Neural progenitor cell (in vitro differentiated cells): ENCODE data around the gene GOLT1A. TPM values are rescaled to one million over a fixed set of nuclear protein-coding genes. Genes with fewer than 3 reads are reported as not detected.

Experiments
- DNase-seq: peaks from one replicate; pipeline ENCODE4 v3.0.0-alpha.2; 2016; ENCODE audit warnings: low spot score
- H2AFZ ChIP-seq: fragments of 200-600 bp; sonication (generic); replicated peaks from 2 replicates; pipeline ENCODE4 v1.6.1; 2016; ENCODE audit warnings: antibody characterized with exemption
- H3F3A ChIP-seq: fragments of 200-600 bp; sonication (generic); 2 replicates; pipeline ENCODE4 v1.6.1; 2016; ENCODE audit warnings: antibody characterized with exemption, low read depth
- H3K27ac ChIP-seq: fragments of 200-600 bp; sonication (generic); 2 replicates; pipeline ENCODE4 v1.5.1; 2016; ENCODE audit warnings: mild to moderate bottlenecking
- H3K27me3 ChIP-seq: fragments of 200-600 bp; sonication (generic); 2 replicates; pipeline ENCODE4 v1.6.1; 2016; ENCODE audit warnings: mild to moderate bottlenecking, moderate library complexity
- H3K36me3 ChIP-seq: fragments of 200-600 bp; sonication (generic); 2 replicates; pipeline ENCODE4 v1.5.1; 2016
- H3K4me1 ChIP-seq: fragments of 200-600 bp; sonication (generic); 2 replicates; pipeline ENCODE4 v1.6.1; 2016; ENCODE audit warnings: mixed run types
- H3K4me2 ChIP-seq: fragments of 200-600 bp; sonication (generic); 2 replicates; pipeline ENCODE4 v1.6.1; 2016
- H3K4me3 ChIP-seq: fragments of 200-600 bp; sonication (generic); 2 replicates; pipeline ENCODE4 v1.5.1; 2016
- H3K79me2 ChIP-seq: fragments of 200-600 bp; sonication (generic); 2 replicates; pipeline ENCODE4 v1.6.1; 2016; ENCODE audit warnings: low read depth
- H3K9ac ChIP-seq: fragments of 200-600 bp; sonication (generic); 2 replicates; pipeline ENCODE4 v1.6.1; 2016
- H3K9me3 ChIP-seq: fragments of 200-600 bp; sonication (generic); 2 replicates; pipeline ENCODE4 v1.5.1; 2016; ENCODE audit warnings: low read depth
- H4K20me1 ChIP-seq: fragments of 200-600 bp; sonication (generic); 2 replicates; pipeline ENCODE4 v1.6.1; 2016; ENCODE audit warnings: low read depth
- H3K27ac Mint-ChIP-seq: 3 replicates; pipeline ENCODE4 v1.8.0; 2021; ENCODE audit warnings: mixed read lengths
- H3K27me3 Mint-ChIP-seq: 2 replicates; pipeline ENCODE4 v1.8.0; 2022; ENCODE audit warnings: low read depth, mild to moderate bottlenecking, inconsistent platforms, moderate library complexity, mixed read lengths; ENCODE audit not compliant: insufficient read depth
- H3K36me3 Mint-ChIP-seq: 3 replicates; pipeline ENCODE4 v1.8.0; 2021; ENCODE audit warnings: mixed read lengths
- H3K4me1 Mint-ChIP-seq: 3 replicates; pipeline ENCODE4 v1.8.0; 2021; ENCODE audit warnings: mixed read lengths
- H3K4me3 Mint-ChIP-seq: 3 replicates; pipeline ENCODE4 v1.8.0; 2021; ENCODE audit warnings: mild to moderate bottlenecking, moderate library complexity, mixed read lengths
- H3K9me3 Mint-ChIP-seq: 3 replicates; pipeline ENCODE4 v1.8.0; 2020; ENCODE audit warnings: mixed read lengths
- EZH2 ChIP-seq: fragments of 200-600 bp; sonication (generic); IDR thresholded peaks from 2 replicates; pipeline ENCODE4 v1.6.1; 2017; ENCODE audit warnings: antibody characterized with exemption, mild to moderate bottlenecking, moderate library complexity
- EZH2phosphoT487 ChIP-seq: fragments of 200-600 bp; sonication (generic); IDR thresholded peaks from 2 replicates; pipeline ENCODE4 v1.6.1; 2017; ENCODE audit warnings: antibody characterized with exemption
- total RNA-seq: library from RNA; depleted of rRNA; stranded (reverse); fragments of >200 nt; gene quantifications from 2 replicates; pipeline ENCODE4 v1.2.3, GENCODE V29; 2015; ENCODE audit warnings: low replicate concordance
- TF ChIP-seq, protein P1 (sequence below): fragments of 200-600 bp; sonication (generic); IDR thresholded peaks from 2 replicates; pipeline ENCODE4 v1.5.1; 2017; ENCODE audit warnings: antibody characterized with exemption, mild to moderate bottlenecking

The GOLT1A gene
- total RNA-seq, 1 donor from 2014 or later: not detected

DNA sequence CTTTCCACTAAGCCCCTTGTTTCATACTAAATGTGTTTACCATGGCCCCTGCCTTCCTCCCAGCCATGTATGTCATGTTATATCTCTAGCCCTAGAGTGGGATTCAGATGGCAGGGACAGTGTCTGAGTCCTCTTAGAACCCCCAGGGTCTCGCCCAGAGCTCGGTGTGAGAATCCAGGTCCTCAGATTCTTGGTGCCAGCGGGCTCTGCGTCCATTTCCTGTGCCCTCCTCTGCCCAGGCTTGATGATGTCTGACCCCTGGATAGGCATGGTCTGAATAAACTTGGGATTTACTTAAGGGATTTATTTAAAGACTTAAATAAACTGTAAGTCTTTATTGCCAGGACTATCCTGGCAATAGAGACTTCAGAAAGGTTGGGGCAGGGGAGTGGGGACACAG lies 11.3 kb downstream of the GOLT1A start:
- DNase-seq: no peak
- Histone ChIP-seq H2AFZ (no peak overlapping the region), H3K27ac (no peak overlapping the region), H3K4me2 (no peak overlapping the region), H4K20me1 (peaks cover 4% of the 10 kb centered on the region), H3K4me1 (no peaks in the 10 kb centered on the region), H3F3A (no peaks in the 10 kb centered on the region), H3K79me2 (no peaks in the 10 kb centered on the region), H3K36me3 (no peaks in the 10 kb centered on the region), H3K9me3 (no peaks in the 10 kb centered on the region), H3K9ac (no peak overlapping the region), H3K4me3 (no peak overlapping the region), H3K27me3 (peaks cover 8% of the 10 kb centered on the region)
- Mint-ChIP-seq H3K27me3 (peaks cover 19% of the 10 kb centered on the region), H3K9me3 (no peaks in the 10 kb centered on the region), H3K36me3 (no peaks in the 10 kb centered on the region), H3K4me3 (no peak overlapping the region), H3K27ac (no peak overlapping the region), H3K4me1 (no peaks in the 10 kb centered on the region)
- TF ChIP-seq EZH2: no peak
- no peak for TF ChIP-seq EZH2phosphoT487
- TF ChIP-seq, protein P1, sequence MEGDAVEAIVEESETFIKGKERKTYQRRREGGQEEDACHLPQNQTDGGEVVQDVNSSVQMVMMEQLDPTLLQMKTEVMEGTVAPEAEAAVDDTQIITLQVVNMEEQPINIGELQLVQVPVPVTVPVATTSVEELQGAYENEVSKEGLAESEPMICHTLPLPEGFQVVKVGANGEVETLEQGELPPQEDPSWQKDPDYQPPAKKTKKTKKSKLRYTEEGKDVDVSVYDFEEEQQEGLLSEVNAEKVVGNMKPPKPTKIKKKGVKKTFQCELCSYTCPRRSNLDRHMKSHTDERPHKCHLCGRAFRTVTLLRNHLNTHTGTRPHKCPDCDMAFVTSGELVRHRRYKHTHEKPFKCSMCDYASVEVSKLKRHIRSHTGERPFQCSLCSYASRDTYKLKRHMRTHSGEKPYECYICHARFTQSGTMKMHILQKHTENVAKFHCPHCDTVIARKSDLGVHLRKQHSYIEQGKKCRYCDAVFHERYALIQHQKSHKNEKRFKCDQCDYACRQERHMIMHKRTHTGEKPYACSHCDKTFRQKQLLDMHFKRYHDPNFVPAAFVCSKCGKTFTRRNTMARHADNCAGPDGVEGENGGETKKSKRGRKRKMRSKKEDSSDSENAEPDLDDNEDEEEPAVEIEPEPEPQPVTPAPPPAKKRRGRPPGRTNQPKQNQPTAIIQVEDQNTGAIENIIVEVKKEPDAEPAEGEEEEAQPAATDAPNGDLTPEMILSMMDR: no peak

DNA sequence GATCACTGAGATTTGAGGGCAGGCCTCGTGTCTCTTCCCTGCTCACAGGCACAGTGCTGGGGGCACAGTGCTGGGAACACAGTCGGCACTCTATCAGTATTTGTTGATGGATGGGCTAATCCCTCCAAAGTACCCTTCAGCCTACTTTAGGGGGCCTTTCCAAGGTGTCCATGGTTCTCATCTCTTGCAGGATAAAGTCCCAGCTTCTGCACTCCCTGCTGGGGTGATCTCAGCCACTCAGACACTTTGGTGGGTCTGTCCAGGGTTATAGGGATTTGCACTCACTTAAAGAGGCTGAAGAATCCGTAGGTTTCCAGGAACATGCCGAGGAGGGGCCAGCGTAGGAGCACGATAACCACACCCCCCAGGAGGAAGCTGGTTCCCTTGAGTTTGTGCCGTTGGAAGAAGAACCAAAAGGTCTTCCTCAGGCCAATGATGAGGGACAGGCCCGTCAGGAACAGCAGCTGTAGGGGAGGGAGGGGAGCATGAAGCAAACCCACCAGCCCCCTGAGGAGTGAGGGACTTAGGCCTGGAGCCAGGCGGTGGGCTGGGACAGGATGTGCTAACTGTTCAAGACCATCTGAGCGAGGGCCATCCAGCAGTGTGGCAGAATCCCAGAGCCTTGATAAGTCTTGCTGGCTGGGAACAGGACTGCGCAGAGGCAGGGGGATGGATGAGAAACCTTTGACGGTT lies 12.3 kb downstream of the GOLT1A start:
- no peaks in the 10 kb centered on the region for H3K4me1 Mint-ChIP-seq
- TF ChIP-seq EZH2 (no peak), EZH2phosphoT487 (no peak)
- TF ChIP-seq, protein P1: no peak
- Histone ChIP-seq H3F3A (no peaks in the 10 kb centered on the region), H3K36me3 (no peaks in the 10 kb centered on the region), H3K4me2 (no peak overlapping the region), H3K9ac (no peak overlapping the region), H3K27me3 (peaks cover 3% of the 10 kb centered on the region), H3K79me2 (no peaks in the 10 kb centered on the region), H3K27ac (no peak overlapping the region), H3K4me1 (no peaks in the 10 kb centered on the region), H3K9me3 (no peaks in the 10 kb centered on the region), H3K4me3 (no peak overlapping the region), H4K20me1 (no peaks in the 10 kb centered on the region), H2AFZ (no peak overlapping the region)
- no peaks in the 10 kb centered on the region for H3K36me3 Mint-ChIP-seq
- no peak for DNase-seq
- no peak overlapping the region for H3K4me3 Mint-ChIP-seq
- H3K9me3 Mint-ChIP-seq: no peaks in the 10 kb centered on the region
- no peak overlapping the region for H3K27ac Mint-ChIP-seq
- H3K27me3 Mint-ChIP-seq: peaks cover 13% of the 10 kb centered on the region

DNA sequence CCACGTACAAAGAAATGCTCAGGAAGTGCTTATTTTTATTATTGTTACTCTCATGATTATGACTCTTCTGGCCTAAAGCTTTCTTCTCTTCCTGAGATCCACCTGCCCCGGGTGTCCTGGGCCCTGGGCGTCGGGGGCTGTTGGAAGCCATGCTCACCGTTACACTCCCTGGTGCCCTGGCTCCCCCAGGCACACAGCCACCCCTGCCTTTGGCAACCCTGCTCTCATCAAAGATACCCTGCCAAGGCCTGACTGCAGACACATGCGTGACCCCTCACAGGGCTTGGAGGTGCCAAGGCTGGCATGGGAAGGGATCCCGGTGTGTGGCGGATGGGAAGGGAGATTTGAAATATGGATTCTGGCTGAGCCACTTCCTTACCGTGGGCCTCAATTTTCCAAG lies 14.2 kb downstream of the GOLT1A start:
- Histone ChIP-seq H3K9me3 (no peaks in the 10 kb centered on the region), H2AFZ (no peak overlapping the region), H3F3A (peaks cover 6% of the 10 kb centered on the region), H3K4me3 (no peak overlapping the region), H3K27me3 (no peaks in the 10 kb centered on the region), H4K20me1 (no peaks in the 10 kb centered on the region), H3K4me1 (no peaks in the 10 kb centered on the region), H3K9ac (no peak overlapping the region), H3K79me2 (no peaks in the 10 kb centered on the region), H3K36me3 (no peaks in the 10 kb centered on the region), H3K27ac (no peak overlapping the region), H3K4me2 (no peak overlapping the region)
- TF ChIP-seq EZH2 (no peak), EZH2phosphoT487 (no peak)
- TF ChIP-seq, protein P1: no peak
- Mint-ChIP-seq H3K27ac (no peak overlapping the region), H3K9me3 (no peaks in the 10 kb centered on the region), H3K27me3 (peaks cover 18% of the 10 kb centered on the region), H3K4me1 (peaks cover under 1% of the 10 kb centered on the region), H3K4me3 (no peak overlapping the region), H3K36me3 (no peaks in the 10 kb centered on the region)
- DNase-seq: no peak
